Heart right ventricle (tissue), 16 donors: ENCODE measurements around the gene SYTL4. TPM values are rescaled to one million over a fixed set of nuclear protein-coding genes. Genes with fewer than 3 reads are reported as not detected.

Source experiments
- ATAC-seq, 8 donors: fragments of 200-7000 bp; cut with Tn5 transposase; one replicate each; pipeline ENCODE4 v1.9.1; 2020; ENCODE audit warnings: mild to moderate bottlenecking in 8 of 8, moderate library complexity in 8 of 8, moderate number of reproducible peaks in 1 of 8
- DNase-seq, 2 donors: peaks; one replicate each; pipeline ENCODE4 v3.0.0-alpha.2; 2020
- H3K27ac ChIP-seq, 10 donors: fragments of 200-600 bp; sonication (generic) in 2 of 10; one replicate each; pipeline versions ENCODE4 v1.5.0 to v1.8.0; 2020 to 2022; ENCODE audit warnings: mild to moderate bottlenecking in 3 of 10
- H3K27me3 ChIP-seq, 7 donors: fragments of 200-600 bp; one replicate each; pipeline ENCODE4 v1.8.0; 2021 to 2022; ENCODE audit warnings: mild to moderate bottlenecking in 2 of 7
- H3K36me3 ChIP-seq, 9 donors: fragments of 200-600 bp; sonication (generic) in 1 of 9; one replicate each; pipeline versions ENCODE4 v1.5.0 to v1.8.0; 2020 to 2022; ENCODE audit warnings: mild to moderate bottlenecking in 2 of 9
- H3K4me1 ChIP-seq, 9 donors: fragments of 200-600 bp; sonication (generic) in 1 of 9; one replicate each; pipeline versions ENCODE4 v1.5.0 to v1.8.0; 2020 to 2022; ENCODE audit warnings: mild to moderate bottlenecking in 4 of 9
- H3K4me3 ChIP-seq, 10 donors: fragments of 200-600 bp; sonication (generic) in 2 of 10; one replicate each; pipeline versions ENCODE4 v1.5.0 to v1.8.0; 2020 to 2022; ENCODE audit warnings: mild to moderate bottlenecking in 7 of 10, moderate library complexity in 2 of 10
- H3K9me3 ChIP-seq, 11 donors: fragments of 200-600 bp in 10 of 11; sonication (generic) in 2 of 11; one replicate each; pipeline versions ENCODE4 v1.5.0 to v1.8.0; 2013 to 2022; ENCODE audit warnings: mild to moderate bottlenecking in 2 of 11, control low read depth in 1 of 11, moderate library complexity in 1 of 11
- WGBS, 2 donors: extraction: QIAGEN DNeasy Blood & Tissue Kit; methylation state at CpG; one replicate each; pipeline ENCODE4 v1.1.7; 2013; ENCODE audit warnings: inconsistent platforms in 1 of 2; 5-methylcytosine and 5-hydroxymethylcytosine counted together
- intact Hi-C, 10 donors: fragments of 100-400 bp; cut with DNase I; formaldehyde crosslinking; loops; one replicate each; pipeline versions ENCODE4 v1.11.1 to v1.14.2; 2022
- polyA plus RNA-seq, 2 donors: library from polyadenylated mRNA; stranded (reverse); fragments of 200-250 nt; gene quantifications; one replicate each; pipeline ENCODE4 v1.2.3, GENCODE V29; 2013
- total RNA-seq, 10 donors: library from RNA; stranded (reverse); fragmentation: NEBNext Ultra II Directional in 3 of 10; extraction: Animal tissue kit (Norgen Biotek cat#: 25700) in 3 of 10; gene quantifications; one replicate each; pipeline versions ENCODE4 v1.2.1 to v1.2.4, GENCODE V29; 2021 to 2023
- TF ChIP-seq, protein P1 (sequence below), 9 donors: fragments of 200-600 bp; sonication (generic) in 2 of 9; IDR thresholded peaks; one replicate each; pipeline versions ENCODE4 v1.5.0 to v1.8.0; 2021 to 2022; ENCODE audit warnings: antibody characterized with exemption in 9 of 9, mild to moderate bottlenecking in 5 of 9, moderate library complexity in 1 of 9
- donor health status: Arrhythmogenic right ventricular cardiomyopathy.
- donor health status: ischemic (EF 13 %, LVEDD 7.1; RV severe dilation, severe dysfunction).
- donor health status: healthy with polysubstance abuse.
- donor health status: DM: no; HTN: yes; CAD: no.
- donor health status: DM: no; HTN: no; CAD: no.
- donor health status: ischemic (EF 25% LVEDD 6.9; RV normal size, moderate dysfunction).
- donor health status: ischemic (EF 25% LVEDD 5.7; RV mildly dilated, moderate dysfunction).
- donor health status: healthy.
- donor health status: DM: yes; HTN: yes; CAD: no.
- donor health status: Ischemic cardiomyopathy.
- donor health status: ischemic (EF 35%, LVEDD 5.7; RV mildly dilated, moderate dysfunction).
- donor health status: nonischemic (EF 11% LVEDD 7.7; RV severe dilation, severe dysfunction).
- donor health status: DM: yes; HTN: yes; CAD: no.
- donor health status: PGD.
- donor health status: ischemic (EF 29% LVEDD 5.4; RV normal size, mild dysfunction).
- donor health status: nonischemic (EF 23%, LVEDD 6.1; RV moderate dilation, normal function).

SYTL4 gene
- total and polyA plus RNA-seq, 12 donors = 0.95 to 4.0 (median 2.2) TPM

DNA sequence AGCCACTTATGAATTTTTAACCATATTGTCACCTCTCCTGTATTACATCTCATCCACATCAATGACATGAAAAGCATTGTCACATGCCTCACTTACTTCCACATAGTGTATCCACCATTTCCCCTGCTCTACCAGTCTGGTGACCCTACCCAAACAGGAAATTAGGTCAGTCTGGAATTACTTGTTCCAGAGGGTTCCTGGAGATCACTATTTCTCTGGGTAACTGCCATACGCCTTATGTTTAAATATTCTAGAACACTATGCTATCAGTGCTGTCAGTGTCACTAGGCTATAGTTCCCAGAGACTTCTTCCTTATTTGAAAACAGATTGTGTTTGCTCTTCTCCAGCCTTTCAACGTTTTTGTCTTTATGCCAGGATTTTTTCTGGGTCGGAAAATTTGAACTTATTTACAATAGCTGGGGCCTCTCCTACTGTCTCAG, 73.0 kb downstream of the SYTL4 start:
- intact Hi-C loops = no loop called here
- no peaks in the 10 kb centered on the region for H3K9me3 ChIP-seq
- no peak overlapping the region for H3K4me3 ChIP-seq
- ATAC-seq (peak in 1 of 8 donors; percentile 35), DNase-seq (no peak)
- H3K27ac ChIP-seq = peak overlapping the region in 1 of 10 donors; percentile 44
- H3K36me3 ChIP-seq = no peaks in the 10 kb centered on the region
- WGBS, 2 donors = 42% methylated on average over 3 of the region's 3 CpGs
- H3K4me1 ChIP-seq = peaks cover 0 to 5% (median 0%) of the 10 kb centered on the region in 9 donors
- peaks cover 0 to 41% (median 0%) of the 10 kb centered on the region in 7 donors for H3K27me3 ChIP-seq
- TF ChIP-seq, protein P1, sequence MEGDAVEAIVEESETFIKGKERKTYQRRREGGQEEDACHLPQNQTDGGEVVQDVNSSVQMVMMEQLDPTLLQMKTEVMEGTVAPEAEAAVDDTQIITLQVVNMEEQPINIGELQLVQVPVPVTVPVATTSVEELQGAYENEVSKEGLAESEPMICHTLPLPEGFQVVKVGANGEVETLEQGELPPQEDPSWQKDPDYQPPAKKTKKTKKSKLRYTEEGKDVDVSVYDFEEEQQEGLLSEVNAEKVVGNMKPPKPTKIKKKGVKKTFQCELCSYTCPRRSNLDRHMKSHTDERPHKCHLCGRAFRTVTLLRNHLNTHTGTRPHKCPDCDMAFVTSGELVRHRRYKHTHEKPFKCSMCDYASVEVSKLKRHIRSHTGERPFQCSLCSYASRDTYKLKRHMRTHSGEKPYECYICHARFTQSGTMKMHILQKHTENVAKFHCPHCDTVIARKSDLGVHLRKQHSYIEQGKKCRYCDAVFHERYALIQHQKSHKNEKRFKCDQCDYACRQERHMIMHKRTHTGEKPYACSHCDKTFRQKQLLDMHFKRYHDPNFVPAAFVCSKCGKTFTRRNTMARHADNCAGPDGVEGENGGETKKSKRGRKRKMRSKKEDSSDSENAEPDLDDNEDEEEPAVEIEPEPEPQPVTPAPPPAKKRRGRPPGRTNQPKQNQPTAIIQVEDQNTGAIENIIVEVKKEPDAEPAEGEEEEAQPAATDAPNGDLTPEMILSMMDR (IDR thresholded peaks at IDR 0.05) = no peak

- no peaks in the 10 kb centered on the region for H3K36me3 ChIP-seq
- TF ChIP-seq, protein P1 (IDR thresholded peaks at IDR 0.05) = peak in 1 of 9 donors; percentile 13
- WGBS, 2 donors = 23 to 34% methylated on average over 3 of the region's 3 CpGs
- intact Hi-C loops = no loop called here
- no peak for DNase-seq
- no peaks in the 10 kb centered on the region for H3K9me3 ChIP-seq
- H3K4me3 ChIP-seq = no peak overlapping the region
- H3K27ac ChIP-seq = no peak overlapping the region
- peaks cover 0 to 26% (median 0%) of the 10 kb centered on the region in 7 donors for H3K27me3 ChIP-seq
- H3K4me1 ChIP-seq = peaks cover 0 to 19% (median 5%) of the 10 kb centered on the region in 9 donors
- ATAC-seq = no peak
These were observed 77.7 kb downstream of the SYTL4 start for GRCh38 chrX:100654261-100654660.

- TF ChIP-seq, protein P1 (IDR thresholded peaks at IDR 0.05) = no peak
- no peaks in the 10 kb centered on the region for H3K36me3 ChIP-seq
- WGBS, 2 donors = 90 to 100% methylated on average over 2 of the region's 2 CpGs
- H3K4me1 ChIP-seq = peaks cover 0 to 33% (median 6%) of the 10 kb centered on the region in 9 donors
- intact Hi-C loops = no loop called here
- no peak for ATAC-seq
- no peaks in the 10 kb centered on the region for H3K9me3 ChIP-seq
- no peak overlapping the region for H3K27ac ChIP-seq
- peaks cover 0 to 20% (median 0%) of the 10 kb centered on the region in 7 donors for H3K27me3 ChIP-seq
- H3K4me3 ChIP-seq = no peak overlapping the region
- no peak for DNase-seq
These were observed 79.7 kb downstream of the SYTL4 start for GRCh38 chrX:100652266-100652665.

- TF ChIP-seq, protein P1 (IDR thresholded peaks at IDR 0.05) = no peak
- H3K9me3 ChIP-seq = no peaks in the 10 kb centered on the region
- peaks cover 0 to 23% (median 0%) of the 10 kb centered on the region in 7 donors for H3K27me3 ChIP-seq
- H3K36me3 ChIP-seq = no peaks in the 10 kb centered on the region
- H3K27ac ChIP-seq = peak overlapping the region; percentile 69 to 91 (median 78)
- DNase-seq (no peak), ATAC-seq (no peak)
- no peak overlapping the region for H3K4me3 ChIP-seq
- peaks cover 0 to 33% (median 6%) of the 10 kb centered on the region in 9 donors for H3K4me1 ChIP-seq
- 78 to 87% methylated on average over 1 of the region's 1 CpG for WGBS, 2 donors
- intact Hi-C loops = no loop called here
These were observed 81.1 kb downstream of the SYTL4 start for GRCh38 chrX:100650841-100651240.
